H1 (cell line): ENCODE measurements around the gene PGBD5. TPM values are rescaled to one million over a fixed set of nuclear protein-coding genes. Genes with fewer than 3 reads are reported as not detected.

ENCODE experiments used
- CTCF ChIA-PET: fragments of 300-600 bp; sonication (Branson Sonifier 250); formaldehyde crosslinking; loops from one replicate; lab custom pipeline; 2021; ENCODE audit not compliant: partially characterized antibody; lab: Charles Lee
- POLR2A ChIA-PET: fragments of 300-600 bp; sonication (Branson Sonifier 250); formaldehyde crosslinking; loops from one replicate; lab custom pipeline; 2021; ENCODE audit warnings: inconsistent platforms; ENCODE audit not compliant: partially characterized antibody; lab: Charles Lee
- DNase-seq, 2 experiments: peaks; one replicate each; pipeline versions ENCODE4 v3.0.0 to v3.0.0-alpha.2; 2010 to 2022; ENCODE audit warnings: low spot score in 2 of 2, low read depth in 1 of 2, mixed read lengths in 1 of 2
- FAIRE-seq: peaks from 2 replicates; lab custom pipeline; 2011; peaks lifted over from hg19 to GRCh38; lab: Jason Lieb, UNC
- H2AFZ ChIP-seq: 2 replicates; pipeline ENCODE4 v1.8.1; 2012; ENCODE audit warnings: low read length, inconsistent platforms
- H2AK5ac ChIP-seq: 2 replicates; pipeline ENCODE4 v1.6.1; 2013; ENCODE audit warnings: low read depth, low read length
- H2BK120ac ChIP-seq: replicated peaks from 2 replicates; pipeline ENCODE3; 2013; ENCODE audit warnings: low read depth, low read length, inconsistent platforms
- H2BK12ac ChIP-seq: 2 replicates; pipeline ENCODE4 v1.6.1; 2013; ENCODE audit warnings: low read depth, low read length
- H2BK15ac ChIP-seq: 2 replicates; pipeline ENCODE4 v1.6.1; 2013; ENCODE audit warnings: low read length
- H2BK20ac ChIP-seq: 2 replicates; pipeline ENCODE4 v1.6.1; 2013; ENCODE audit warnings: low read length
- H2BK5ac ChIP-seq: 2 replicates; pipeline ENCODE4 v1.6.1; 2013; ENCODE audit warnings: low read depth, low read length
- H3K14ac ChIP-seq: 2 replicates; pipeline ENCODE4 v1.6.1; 2013; ENCODE audit warnings: inconsistent platforms; ENCODE audit not compliant: insufficient read length
- H3K18ac ChIP-seq: 2 replicates; pipeline ENCODE4 v1.6.1; 2013; ENCODE audit warnings: low read length; ENCODE audit errors: extremely low read depth
- H3K23ac ChIP-seq: 2 replicates; pipeline ENCODE4 v1.6.1; 2013; ENCODE audit warnings: inconsistent platforms; ENCODE audit not compliant: insufficient read length
- H3K23me2 ChIP-seq: 2 replicates; pipeline ENCODE4 v1.6.1; 2013; ENCODE audit warnings: low read depth, low read length
- H3K27ac ChIP-seq: 2 replicates; pipeline ENCODE4 v1.6.1; 2011; ENCODE audit warnings: low read depth, low read length, inconsistent platforms
- H3K27me3 ChIP-seq, 4 experiments: replicated peaks in 1 of 4; 1 replicate in 1 of 4; 2 replicates in 3 of 4; pipeline versions ENCODE4 v1.6.1 to v1.8.1; 2011 to 2013; ENCODE audit warnings: low read length in 3 of 4, mild to moderate bottlenecking in 3 of 4, inconsistent platforms in 2 of 4, mixed read lengths in 2 of 4, moderate library complexity in 1 of 4; ENCODE audit not compliant: control insufficient read depth in 3 of 4, insufficient read depth in 3 of 4; ENCODE audit errors: extremely low read depth in 1 of 4
- H3K36me3 ChIP-seq, 4 experiments: 2 replicates each; pipeline versions ENCODE4 v1.6.1 to v1.8.1; 2011 to 2013; ENCODE audit warnings: mild to moderate bottlenecking in 4 of 4, low read length in 3 of 4, moderate library complexity in 2 of 4, control low read depth in 1 of 4, inconsistent platforms in 1 of 4; ENCODE audit not compliant: insufficient read depth in 4 of 4, control insufficient read depth in 2 of 4
- H3K4ac ChIP-seq: replicated peaks from 2 replicates; pipeline ENCODE3; 2013; ENCODE audit warnings: low read length, low read depth, mixed read lengths, inconsistent platforms; ENCODE audit not compliant: insufficient read length
- H3K4me1 ChIP-seq, 4 experiments: replicated peaks in 1 of 4; 1 replicate in 1 of 4; 2 replicates in 3 of 4; pipeline versions ENCODE4 v1.6.1 to v1.8.1; 2011 to 2013; ENCODE audit warnings: low read length in 3 of 4, inconsistent platforms in 2 of 4, mixed read lengths in 1 of 4; ENCODE audit not compliant: insufficient read depth in 4 of 4, control insufficient read depth in 3 of 4
- H3K4me2 ChIP-seq, 2 experiments: 2 replicates each; pipeline versions ENCODE4 v1.6.1 to v1.8.1; 2011 to 2013; ENCODE audit warnings: low read depth in 2 of 2, low read length in 2 of 2, control low read depth in 1 of 2, inconsistent platforms in 1 of 2, mild to moderate bottlenecking in 1 of 2; ENCODE audit not compliant: insufficient read depth in 1 of 2
- H3K4me3 ChIP-seq, 4 experiments: fragments of 200-600, 300-600 bp in 1 of 4; sonication (generic), shearing (Covaris generic), sonication (Bioruptor Twin) in 1 of 4; 2 replicates each; pipeline versions ENCODE4 v1.5.1 to v1.8.1; 2011 to 2016; ENCODE audit warnings: low read length in 4 of 4, low read depth in 3 of 4, control low read depth in 2 of 4, inconsistent platforms in 2 of 4, mild to moderate bottlenecking in 2 of 4, mixed read lengths in 1 of 4, moderate library complexity in 1 of 4; ENCODE audit not compliant: insufficient read depth in 2 of 4; ENCODE audit errors: extremely low read depth in 1 of 4
- H3K56ac ChIP-seq: replicated peaks from 2 replicates; pipeline ENCODE3; 2013; ENCODE audit warnings: low read depth, mild to moderate bottlenecking, mixed read lengths, low read length, inconsistent platforms; ENCODE audit not compliant: insufficient read length
- H3K79me1 ChIP-seq: 2 replicates; pipeline ENCODE4 v1.6.1; 2013; ENCODE audit warnings: low read depth, low read length, control low read depth
- H3K79me2 ChIP-seq, 2 experiments: 2 replicates each; pipeline versions ENCODE4 v1.6.1 to v1.8.1; 2012 to 2013; ENCODE audit warnings: low read length in 2 of 2, mild to moderate bottlenecking in 2 of 2, inconsistent platforms in 1 of 2; ENCODE audit not compliant: insufficient read depth in 2 of 2, control insufficient read depth in 1 of 2
- H3K9ac ChIP-seq, 4 experiments: replicated peaks in 1 of 4; 1 replicate in 1 of 4; 2 replicates in 3 of 4; pipeline versions ENCODE4 v1.6.1 to v1.8.1; 2011 to 2013; ENCODE audit warnings: low read depth in 3 of 4, low read length in 3 of 4, control low read depth in 2 of 4, mild to moderate bottlenecking in 2 of 4, moderate library complexity in 2 of 4, inconsistent platforms in 1 of 4; ENCODE audit errors: extremely low read depth in 1 of 4
- H3K9me3 ChIP-seq, 2 experiments: 2 replicates each; pipeline versions ENCODE4 v1.6.1 to v1.8.1; 2012 to 2013; ENCODE audit warnings: mild to moderate bottlenecking in 2 of 2, moderate library complexity in 2 of 2, control low read depth in 1 of 2, inconsistent platforms in 1 of 2, low read depth in 1 of 2, low read length in 1 of 2, mixed read lengths in 1 of 2; ENCODE audit not compliant: insufficient read depth in 2 of 2
- H4K20me1 ChIP-seq, 2 experiments: replicated peaks in 1 of 2; 2 replicates each; pipeline versions ENCODE3 to v1.8.1; 2011 to 2013; ENCODE audit warnings: inconsistent platforms in 2 of 2, low read length in 2 of 2, mild to moderate bottlenecking in 1 of 2; ENCODE audit not compliant: insufficient read depth in 2 of 2, control insufficient read depth in 1 of 2
- H4K5ac ChIP-seq: 2 replicates; pipeline ENCODE4 v1.6.1; 2013; ENCODE audit warnings: low read length, low read depth, mixed read lengths, inconsistent platforms; ENCODE audit not compliant: insufficient read length
- H4K8ac ChIP-seq: 2 replicates; pipeline ENCODE4 v1.8.0; 2013; ENCODE audit warnings: mild to moderate bottlenecking, moderate library complexity, low read length, inconsistent platforms; ENCODE audit not compliant: insufficient read depth; ENCODE audit errors: extremely low read depth
- H4K91ac ChIP-seq: replicated peaks from 2 replicates; pipeline ENCODE3; 2013; ENCODE audit warnings: low read length, mixed read lengths, inconsistent platforms; ENCODE audit not compliant: insufficient read length
- ASH2L ChIP-seq: fragments of 200-600, 300-600 bp; sonication (generic); IDR thresholded peaks from one replicate; pipeline ENCODE4 v1.7.1; 2017; ENCODE audit warnings: low read length
- POLR2AphosphoS5 ChIP-seq: IDR thresholded peaks from 2 replicates; pipeline ENCODE4 v1.6.1; 2011; ENCODE audit warnings: low read depth, low read length
- SP1 ChIP-seq: IDR thresholded peaks from 2 replicates; pipeline ENCODE4 v1.6.1; 2011; ENCODE audit warnings: low read depth, low read length
- SP2 ChIP-seq: IDR thresholded peaks from 2 replicates; pipeline ENCODE4 v1.6.1; 2012; ENCODE audit warnings: mild to moderate bottlenecking, low read length, inconsistent platforms
- WGBS, 2 experiments: shearing (Covaris generic) in 1 of 2; methylation state at CpG; one replicate each; pipeline versions ENCODE4 v1.1.6 to v1.1.7; 2013 to 2015; ENCODE audit warnings: low lambda C conversion rate in 2 of 2, mixed read lengths in 2 of 2, inconsistent platforms in 1 of 2, low coverage in 1 of 2, missing lambda C conversion rate in 1 of 2; ENCODE audit not compliant: insufficient replicate concordance in 2 of 2, insufficient coverage in 1 of 2, insufficient read length in 1 of 2; ENCODE audit errors: extremely low coverage in 1 of 2, missing lambda C conversion rate in 1 of 2; 5-methylcytosine and 5-hydroxymethylcytosine counted together
- polyA plus RNA-seq, 7 experiments: library from polyadenylated mRNA; depleted of rRNA in 3 of 7; stranded (reverse) in 5 of 7; unstranded in 2 of 7; fragments of >200 nt in 5 of 7; fragments of 200-250 nt in 2 of 7; gene quantifications; 1 replicate in 5 of 7; 2 replicates in 1 of 7; 4 replicates in 1 of 7; pipeline versions ENCODE4 v1.2.1 to v1.2.3, GENCODE V29; 2011 to 2013; ENCODE audit warnings: missing spikeins in 2 of 7, mixed read lengths in 2 of 7
- total RNA-seq: library from RNA; stranded (reverse); fragmentation: NEBNext Ultra II Directional; extraction: Animal tissue kit (Norgen Biotek cat#: 25700); gene quantifications from 2 replicates; pipeline ENCODE4 v1.2.1, GENCODE V29; 2021

The PGBD5 gene
- total and polyA plus RNA-seq, 2 of the 8 experiments (the other 6 are each of a cell fraction or from before 2014, with no cell fraction given), result 16.3 to 18.4 TPM

DNA sequence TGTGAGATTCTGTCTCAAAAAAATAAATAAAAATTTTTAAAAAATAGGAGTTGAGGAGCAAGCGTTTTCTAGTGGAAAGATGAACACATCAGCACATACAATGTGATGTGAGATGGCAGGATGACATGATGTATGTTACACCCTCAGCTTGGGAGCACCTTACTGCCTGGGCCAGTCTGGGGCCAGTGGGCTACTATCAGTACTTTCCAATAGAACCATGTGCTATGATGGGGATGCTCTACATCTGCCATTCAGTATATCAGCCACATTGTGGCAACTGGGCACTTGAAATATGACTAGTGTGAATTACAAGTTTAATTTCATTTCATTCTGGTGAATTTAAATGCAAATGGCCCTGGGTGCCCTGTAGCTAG lies 156.0 kb downstream of the PGBD5 start:
- Histone ChIP-seq H3K79me1 (no peaks in the 10 kb centered on the region; the same call in 1 of the 2 replicates), H3K27ac (no peak overlapping the region), H2BK5ac (no peak overlapping the region), H4K91ac (no peak overlapping the region), H2AK5ac (no peak overlapping the region), H3K27me3 (no peaks in the 10 kb centered on the region), H3K4me3 (no peak overlapping the region), H3K56ac (no peak overlapping the region), H2BK15ac (no peak overlapping the region), H3K4ac (no peak overlapping the region), H3K18ac (no peak overlapping the region), H3K4me1 (peaks cover 0 to 5% (median 1%) of the 10 kb centered on the region in 4 experiments; a peak in 3 of 7 replicates), H2BK12ac (no peak overlapping the region), H3K23me2 (no peaks in the 10 kb centered on the region), H4K20me1 (no peaks in the 10 kb centered on the region), H3K9ac (no peak overlapping the region), H2BK20ac (no peak overlapping the region), H3K79me2 (no peaks in the 10 kb centered on the region), H2BK120ac (no peak overlapping the region), H4K5ac (no peak overlapping the region), H3K36me3 (peaks cover 0 to 8% (median 1%) of the 10 kb centered on the region in 4 experiments; a peak in 3 of 8 replicates), H3K4me2 (no peak overlapping the region), H2AFZ (no peak overlapping the region), H3K14ac (no peak overlapping the region), H4K8ac (no peak overlapping the region), H3K9me3 (no peaks in the 10 kb centered on the region), H3K23ac (no peak overlapping the region)
- TF ChIP-seq SP1 (no peak), POLR2AphosphoS5 (no peak), ASH2L (no peak), SP2 (no peak)
- CTCF ChIA-PET, result interaction anchor here (0.6 to 1.7 kb wide), 13 partner anchors 10 to 576 kb away, joined by 3 to 6 read pairs (median 3); no protein-coding TSS in a partner anchor
- DNase-seq, result no peak
- POLR2A ChIA-PET, result no interaction called here
- 81% methylated on average over 1 of the region's 1 CpG; no CpG with 5 or more reads in 1 of the 2 experiments for WGBS, 2 experiments
- FAIRE-seq, result no peak
